H9 (cell line): ENCODE results near the gene HSPA9. TPM values are rescaled to one million over a fixed set of nuclear protein-coding genes. Genes with fewer than 3 reads are reported as not detected.

Source experiments
- DNase-seq: peaks from one replicate; pipeline ENCODE4 v3.0.0-alpha.2; 2017
- H2AFZ ChIP-seq: one replicate; pipeline ENCODE4 v1.6.1; 2013; ENCODE audit warnings: mild to moderate bottlenecking, low read length, control low read depth, moderate library complexity
- H2AK5ac ChIP-seq: 2 replicates; pipeline ENCODE4 v1.6.1; 2013; ENCODE audit warnings: low read length, control low read depth, mixed read lengths; ENCODE audit not compliant: insufficient read length
- H2BK120ac ChIP-seq: one replicate; pipeline ENCODE4 v1.6.1; 2013; ENCODE audit warnings: low read depth, mild to moderate bottlenecking, low read length, control low read depth, inconsistent platforms; ENCODE audit not compliant: poor library complexity, severe bottlenecking
- H2BK12ac ChIP-seq: 2 replicates; pipeline ENCODE4 v1.6.1; 2013; ENCODE audit warnings: low read length, control low read depth, mixed read lengths, low read depth; ENCODE audit not compliant: insufficient read length
- H2BK15ac ChIP-seq: 2 replicates; pipeline ENCODE4 v1.6.1; 2013; ENCODE audit warnings: low read depth, low read length, control low read depth
- H2BK20ac ChIP-seq: one replicate; pipeline ENCODE4 v1.6.1; 2013; ENCODE audit warnings: low read depth, mild to moderate bottlenecking, low read length, control low read depth, inconsistent platforms; ENCODE audit not compliant: poor library complexity, severe bottlenecking
- H2BK5ac ChIP-seq: 2 replicates; pipeline ENCODE4 v1.6.1; 2013; ENCODE audit warnings: low read length, control low read depth, mixed read lengths; ENCODE audit not compliant: insufficient read length
- H3K14ac ChIP-seq: 2 replicates; pipeline ENCODE4 v1.6.1; 2013; ENCODE audit warnings: low read length, control low read depth; ENCODE audit not compliant: insufficient read depth
- H3K18ac ChIP-seq: 2 replicates; pipeline ENCODE4 v1.6.1; 2013; ENCODE audit warnings: low read depth, mild to moderate bottlenecking, mixed read lengths, low read length, control low read depth; ENCODE audit not compliant: insufficient read length
- H3K23ac ChIP-seq: 2 replicates; pipeline ENCODE4 v1.6.1; 2013; ENCODE audit warnings: low read length, control low read depth, mixed read lengths, low read depth; ENCODE audit not compliant: insufficient read length
- H3K23me2 ChIP-seq: 2 replicates; pipeline ENCODE4 v1.6.1; 2013; ENCODE audit warnings: low read depth, mild to moderate bottlenecking, mixed read lengths, low read length, control low read depth; ENCODE audit not compliant: insufficient read length, poor library complexity, severe bottlenecking
- H3K27ac ChIP-seq: 2 replicates; pipeline ENCODE4 v1.5.1; 2013; ENCODE audit warnings: low read length, control low read depth, mixed read lengths, low read depth; ENCODE audit not compliant: insufficient read length
- H3K27me3 ChIP-seq: 2 replicates; pipeline ENCODE4 v1.6.1; 2013; ENCODE audit warnings: low read length, control low read depth, inconsistent platforms; ENCODE audit not compliant: insufficient read depth
- H3K4ac ChIP-seq: 2 replicates; pipeline ENCODE4 v1.6.1; 2013; ENCODE audit warnings: low read depth, mild to moderate bottlenecking, control low read depth, inconsistent platforms, low read length, moderate library complexity
- H3K4me1 ChIP-seq: 2 replicates; pipeline ENCODE4 v1.6.1; 2013; ENCODE audit warnings: low read length, control low read depth, inconsistent platforms; ENCODE audit not compliant: insufficient read depth
- H3K4me2 ChIP-seq: 2 replicates; pipeline ENCODE4 v1.6.1; 2013; ENCODE audit warnings: low read length, control low read depth, mixed read lengths; ENCODE audit not compliant: insufficient read length, insufficient read depth
- H3K56ac ChIP-seq: 2 replicates; pipeline ENCODE4 v1.6.1; 2013; ENCODE audit warnings: low read depth, mild to moderate bottlenecking, mixed read lengths, low read length, control low read depth; ENCODE audit not compliant: insufficient read length
- H3K79me1 ChIP-seq: 2 replicates; pipeline ENCODE4 v1.6.1; 2013; ENCODE audit warnings: low read depth, mild to moderate bottlenecking, moderate library complexity, low read length, control low read depth, inconsistent platforms; ENCODE audit not compliant: insufficient read depth, poor library complexity, severe bottlenecking
- H3K79me2 ChIP-seq: 2 replicates; pipeline ENCODE4 v1.6.1; 2013; ENCODE audit warnings: low read length, control low read depth, inconsistent platforms; ENCODE audit not compliant: insufficient read depth
- H3K9ac ChIP-seq: 2 replicates; pipeline ENCODE4 v1.6.1; 2013; ENCODE audit warnings: low read length, control low read depth, mixed read lengths; ENCODE audit not compliant: insufficient read length; ENCODE audit errors: extremely low read depth
- H3K9me3 ChIP-seq: one replicate; pipeline ENCODE4 v1.6.1; 2013; ENCODE audit warnings: low read depth, low read length, inconsistent platforms; ENCODE audit not compliant: control insufficient read depth
- H3T11ph ChIP-seq: one replicate; pipeline ENCODE4 v1.6.1; 2013; ENCODE audit warnings: mild to moderate bottlenecking, low read length, control low read depth, inconsistent platforms
- H4K20me1 ChIP-seq: one replicate; pipeline ENCODE4 v1.6.1; 2013; ENCODE audit not compliant: control insufficient read depth, insufficient read length, insufficient read depth
- H4K5ac ChIP-seq: 2 replicates; pipeline ENCODE4 v1.6.1; 2013; ENCODE audit warnings: low read depth, mild to moderate bottlenecking, mixed read lengths, low read length, control low read depth; ENCODE audit not compliant: insufficient read length
- H4K8ac ChIP-seq: replicated peaks from 2 replicates; pipeline ENCODE4 v1.6.1; 2013; ENCODE audit warnings: low read length, control low read depth, mixed read lengths, low read depth; ENCODE audit not compliant: insufficient read length
- H4K91ac ChIP-seq: 2 replicates; pipeline ENCODE4 v1.6.1; 2013; ENCODE audit warnings: low read depth, mild to moderate bottlenecking, moderate library complexity, mixed read lengths, low read length, control low read depth; ENCODE audit not compliant: insufficient read length
- H3K27ac Mint-ChIP-seq, 3 experiments: 2 replicates in 2 of 3; 3 replicates in 1 of 3; pipeline ENCODE4 v1.8.0; 2020 to 2021; ENCODE audit warnings: mixed read lengths in 3 of 3, mild to moderate bottlenecking in 1 of 3, moderate library complexity in 1 of 3
- H3K27me3 Mint-ChIP-seq: 2 replicates; pipeline ENCODE4 v1.8.0; 2021; ENCODE audit warnings: low read depth, mild to moderate bottlenecking, moderate library complexity, mixed read lengths
- H3K36me3 Mint-ChIP-seq, 3 experiments: 2 replicates in 2 of 3; 3 replicates in 1 of 3; pipeline ENCODE4 v1.8.0; 2020 to 2021; ENCODE audit warnings: low read depth in 3 of 3, mixed read lengths in 3 of 3; ENCODE audit not compliant: insufficient read depth in 1 of 3
- H3K4me1 Mint-ChIP-seq, 2 experiments: 2 replicates each; pipeline ENCODE4 v1.8.0; 2020; ENCODE audit warnings: mixed read lengths in 2 of 2
- H3K4me3 Mint-ChIP-seq, 2 experiments: 2 replicates in 1 of 2; 3 replicates in 1 of 2; pipeline ENCODE4 v1.8.0; 2020 to 2021; ENCODE audit warnings: mild to moderate bottlenecking in 2 of 2, mixed read lengths in 2 of 2, moderate library complexity in 1 of 2
- H3K9me3 Mint-ChIP-seq, 2 experiments: 2 replicates in 1 of 2; 3 replicates in 1 of 2; pipeline ENCODE4 v1.8.0; 2020; ENCODE audit warnings: mild to moderate bottlenecking in 2 of 2, mixed read lengths in 2 of 2, moderate library complexity in 1 of 2
- WGBS: extraction: QIAGEN DNeasy Blood & Tissue Kit; methylation state at CpG from one replicate; pipeline ENCODE4 v1.1.7; 2013; ENCODE audit warnings: missing lambda C conversion rate, low lambda C conversion rate, mixed read lengths; ENCODE audit not compliant: insufficient read length; ENCODE audit errors: extremely low coverage; 5-methylcytosine and 5-hydroxymethylcytosine counted together
- total RNA-seq: library from RNA; stranded (reverse); gene quantifications from 2 replicates; pipeline ENCODE4 v1.2.1, GENCODE V29; 2021
- TF ChIP-seq, protein P1 (sequence below): fragments of 200-600 bp; sonication (generic); conservative IDR thresholded peaks from 3 replicates; pipeline ENCODE4 v1.8.0; 2021; ENCODE audit warnings: antibody characterized with exemption, mild to moderate bottlenecking

Gene HSPA9
- total RNA-seq, 1 experiment from 2014 or later, result 397 TPM

DNA sequence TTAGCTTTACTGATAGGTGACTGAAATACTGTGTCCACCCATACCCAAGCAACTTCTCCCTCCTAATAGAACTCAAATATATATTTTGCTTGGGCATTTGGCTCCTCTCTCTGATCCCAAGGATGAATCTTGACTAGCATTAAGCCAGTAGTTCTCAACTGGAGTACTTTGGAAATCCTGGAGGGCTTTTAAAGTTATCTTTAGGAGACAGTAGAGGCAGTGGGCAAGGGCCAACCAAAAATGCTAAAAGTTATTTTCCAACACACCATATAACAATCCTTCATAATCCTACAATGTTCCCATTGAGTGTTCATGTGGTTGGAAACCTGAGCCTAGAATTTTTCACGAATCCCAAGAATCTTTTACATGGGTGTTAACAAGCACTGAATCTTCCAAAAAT lies 21.1 kb downstream of the HSPA9 start:
- Histone ChIP-seq H2BK15ac (no peak overlapping the region), H3K9ac (no peak overlapping the region), H2BK12ac (no peak overlapping the region), H4K91ac (no peak overlapping the region), H3K27me3 (no peaks in the 10 kb centered on the region), H2BK20ac (no peak overlapping the region), H3K4me1 (no peaks in the 10 kb centered on the region), H3K56ac (no peak overlapping the region), H3K27ac (no peak overlapping the region), H4K8ac (no peak overlapping the region), H3K79me2 (no peaks in the 10 kb centered on the region), H3K23ac (no peak overlapping the region), H4K5ac (no peak overlapping the region), H3K9me3 (no peaks in the 10 kb centered on the region), H2BK5ac (no peak overlapping the region), H3K79me1 (no peaks in the 10 kb centered on the region), H2AK5ac (no peak overlapping the region), H3T11ph (no peak overlapping the region), H3K4me2 (no peak overlapping the region), H3K14ac (no peak overlapping the region), H3K23me2 (no peaks in the 10 kb centered on the region), H4K20me1 (no peaks in the 10 kb centered on the region), H3K18ac (no peak overlapping the region), H2BK120ac (no peak overlapping the region), H3K4ac (no peak overlapping the region), H2AFZ (no peak overlapping the region)
- Mint-ChIP-seq H3K4me1 (no peaks in the 10 kb centered on the region), H3K27ac (no peak overlapping the region), H3K27me3 (no peaks in the 10 kb centered on the region), H3K9me3 (no peaks in the 10 kb centered on the region), H3K36me3 (peaks cover 31 to 75% (median 59%) of the 10 kb centered on the region in 3 experiments), H3K4me3 (no peak overlapping the region)
- TF ChIP-seq, protein P1, sequence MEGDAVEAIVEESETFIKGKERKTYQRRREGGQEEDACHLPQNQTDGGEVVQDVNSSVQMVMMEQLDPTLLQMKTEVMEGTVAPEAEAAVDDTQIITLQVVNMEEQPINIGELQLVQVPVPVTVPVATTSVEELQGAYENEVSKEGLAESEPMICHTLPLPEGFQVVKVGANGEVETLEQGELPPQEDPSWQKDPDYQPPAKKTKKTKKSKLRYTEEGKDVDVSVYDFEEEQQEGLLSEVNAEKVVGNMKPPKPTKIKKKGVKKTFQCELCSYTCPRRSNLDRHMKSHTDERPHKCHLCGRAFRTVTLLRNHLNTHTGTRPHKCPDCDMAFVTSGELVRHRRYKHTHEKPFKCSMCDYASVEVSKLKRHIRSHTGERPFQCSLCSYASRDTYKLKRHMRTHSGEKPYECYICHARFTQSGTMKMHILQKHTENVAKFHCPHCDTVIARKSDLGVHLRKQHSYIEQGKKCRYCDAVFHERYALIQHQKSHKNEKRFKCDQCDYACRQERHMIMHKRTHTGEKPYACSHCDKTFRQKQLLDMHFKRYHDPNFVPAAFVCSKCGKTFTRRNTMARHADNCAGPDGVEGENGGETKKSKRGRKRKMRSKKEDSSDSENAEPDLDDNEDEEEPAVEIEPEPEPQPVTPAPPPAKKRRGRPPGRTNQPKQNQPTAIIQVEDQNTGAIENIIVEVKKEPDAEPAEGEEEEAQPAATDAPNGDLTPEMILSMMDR, result no peak
- WGBS, result no CpG with 5 or more reads among the region's 1 CpG
- DNase-seq, result no peak
